Stimulated activated CD8-positive, alpha-beta memory T cell treated with anti-CD3 and anti-CD28 coated beads, Interleukin-4, amount 100 ng/mL, for 1 hour (primary cell): ENCODE measurements around the gene SORL1-AS1.
A peak's percentile ranks its signal among the peaks of the same experiment; 100 is the strongest.
"Not testable (repeated sequence)": the region's sequence is repeated elsewhere in the genome, so short reads cannot be mapped to it uniquely, and the experiment has no call there.

Experiments
- DNase-seq, 2 donors: peaks; one replicate each; pipeline ENCODE4 v3.0.0-alpha.2; 2020; ENCODE audit warnings: low read depth in 2 of 2, low spot score in 1 of 2

SORL1-AS1 gene

DNA sequence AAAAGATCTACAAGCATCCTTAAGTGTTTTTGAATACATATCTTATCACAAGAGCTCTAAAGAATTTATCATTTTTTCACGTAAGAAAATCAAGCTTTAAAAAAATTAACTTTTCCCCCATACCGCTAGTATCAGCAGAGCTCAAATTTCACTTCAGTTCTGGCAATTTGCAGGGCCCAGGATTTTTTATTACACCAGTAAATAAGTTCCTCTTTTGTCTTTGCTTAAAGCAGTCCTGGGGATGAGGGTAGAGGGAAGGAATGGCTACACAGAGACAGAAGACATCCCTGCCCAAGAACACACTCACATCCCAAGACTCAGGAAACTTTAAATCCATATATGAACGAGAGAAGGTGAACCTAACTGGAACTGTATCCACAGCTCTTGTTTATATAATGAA, 23.2 kb downstream of the SORL1-AS1 start:
- no peak for DNase-seq

DNA sequence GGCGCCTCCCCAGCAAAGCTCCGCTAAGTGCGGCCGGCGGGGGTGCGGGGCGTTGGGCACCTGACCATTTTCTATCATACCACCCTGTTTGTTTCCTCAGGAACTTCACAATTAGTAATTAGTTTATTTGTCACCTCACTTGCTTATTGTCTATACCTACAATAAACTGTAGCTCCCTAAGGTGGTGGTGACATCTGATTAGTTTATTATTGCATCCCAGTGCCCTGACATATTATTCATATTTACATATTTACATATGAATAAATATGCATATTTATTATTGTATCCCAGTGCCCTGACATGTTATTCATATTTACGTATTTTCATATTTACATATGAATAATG, 25.4 kb downstream of the SORL1-AS1 start:
- DNase-seq, result no peak

- DNase-seq, result peak in 1 of 2 donors; percentile 24
These were observed 26.0 kb downstream of the SORL1-AS1 start for GRCh38 chr11:121426476-121427399.

DNA sequence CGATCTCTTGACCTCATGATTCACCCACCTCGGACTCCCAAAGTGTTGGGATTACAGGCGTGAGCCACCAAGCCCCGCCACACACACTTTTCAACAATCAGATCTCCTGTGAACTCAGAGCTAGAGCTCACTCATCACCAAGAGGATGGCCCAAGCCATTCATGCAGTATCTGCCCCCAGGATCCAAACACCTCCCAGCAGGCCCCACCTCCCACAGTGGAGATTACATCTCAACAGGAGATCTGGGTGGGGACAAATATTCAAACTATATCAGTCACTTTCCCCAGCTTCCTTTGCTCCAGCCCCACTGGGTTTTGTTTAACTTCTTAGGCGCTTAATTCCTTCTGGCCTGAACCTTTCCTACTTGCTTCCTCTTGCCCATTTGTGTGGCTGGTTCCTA, 26.9 kb downstream of the SORL1-AS1 start:
- no peak for DNase-seq

GRCh38 chr11:121422675-121423074, 30.1 kb downstream of the SORL1-AS1 start:
- DNase-seq, result no peak

DNA sequence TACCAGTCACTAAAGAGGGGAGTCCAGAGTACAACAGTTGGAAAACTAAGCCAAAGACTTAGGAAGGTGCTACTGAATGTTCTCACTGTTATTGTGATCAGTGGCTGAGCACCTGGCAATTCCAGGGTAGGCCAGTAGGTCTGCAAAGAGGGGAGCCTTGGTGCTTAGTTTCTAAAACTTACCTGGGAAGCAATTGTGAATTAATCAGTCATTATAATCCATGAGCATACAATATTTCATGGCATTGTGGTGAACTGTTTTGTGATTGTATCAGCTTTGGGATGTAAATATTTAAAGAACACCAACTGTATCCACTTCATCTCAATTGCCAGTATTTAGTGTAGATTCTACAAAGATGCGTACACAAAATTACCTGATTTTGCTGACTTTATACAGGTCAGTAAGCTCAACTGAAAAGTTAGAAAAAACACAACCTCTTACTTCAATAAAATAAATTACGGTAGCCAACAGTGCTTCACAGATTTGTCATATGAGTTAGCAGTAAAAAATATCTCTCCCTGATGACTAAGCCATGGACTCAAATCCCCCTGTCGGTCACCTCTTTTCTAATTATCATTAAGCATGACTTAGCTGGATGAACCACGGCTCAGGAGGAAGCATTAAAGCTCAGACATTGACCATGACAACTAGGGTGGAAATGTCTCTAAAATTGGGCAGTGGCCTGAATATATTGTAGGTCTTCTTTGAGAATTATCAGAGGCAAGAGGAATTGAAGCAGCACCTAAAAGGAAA, 31.4 kb downstream of the SORL1-AS1 start:
- DNase-seq, result no peak

DNA sequence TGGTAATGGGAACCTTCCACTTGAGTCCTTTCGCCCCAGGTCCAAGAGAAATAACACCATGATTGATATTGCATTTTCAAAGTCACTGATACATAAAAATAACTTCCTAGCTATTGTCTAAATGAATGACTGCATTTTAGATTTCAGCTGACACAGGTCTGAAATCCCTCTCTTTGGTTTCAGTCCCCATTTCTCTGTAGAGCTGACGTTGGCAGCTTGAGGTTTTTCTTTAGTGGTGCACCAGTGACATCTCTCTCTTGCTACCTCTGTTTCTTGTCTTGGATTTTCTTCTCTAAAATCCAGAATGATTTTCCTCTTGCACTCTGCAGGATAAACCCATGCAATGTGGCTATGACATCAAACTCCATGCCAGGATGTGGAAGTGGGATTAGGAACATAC, 32.4 kb downstream of the SORL1-AS1 start:
- DNase-seq, result no peak

DNA sequence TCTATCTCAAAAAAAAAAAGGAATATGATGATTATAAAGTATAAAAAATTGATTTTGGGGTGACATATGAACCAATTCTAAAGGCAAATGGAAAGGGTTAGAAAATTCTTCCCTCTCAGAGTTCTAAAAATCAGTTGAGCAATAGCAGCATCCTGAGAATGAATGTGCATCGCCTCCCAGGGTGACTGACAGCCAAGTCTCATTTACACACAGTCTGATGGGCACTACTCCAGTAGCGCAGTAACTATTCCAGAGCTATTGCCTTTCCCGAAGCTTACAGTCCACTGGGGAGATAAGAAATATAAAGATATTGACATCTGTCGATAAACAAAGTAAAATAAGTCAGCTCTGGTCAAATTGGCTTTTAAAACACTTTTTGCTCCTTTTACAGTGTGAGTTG, 32.9 kb downstream of the SORL1-AS1 start:
- DNase-seq, result no peak

DNA sequence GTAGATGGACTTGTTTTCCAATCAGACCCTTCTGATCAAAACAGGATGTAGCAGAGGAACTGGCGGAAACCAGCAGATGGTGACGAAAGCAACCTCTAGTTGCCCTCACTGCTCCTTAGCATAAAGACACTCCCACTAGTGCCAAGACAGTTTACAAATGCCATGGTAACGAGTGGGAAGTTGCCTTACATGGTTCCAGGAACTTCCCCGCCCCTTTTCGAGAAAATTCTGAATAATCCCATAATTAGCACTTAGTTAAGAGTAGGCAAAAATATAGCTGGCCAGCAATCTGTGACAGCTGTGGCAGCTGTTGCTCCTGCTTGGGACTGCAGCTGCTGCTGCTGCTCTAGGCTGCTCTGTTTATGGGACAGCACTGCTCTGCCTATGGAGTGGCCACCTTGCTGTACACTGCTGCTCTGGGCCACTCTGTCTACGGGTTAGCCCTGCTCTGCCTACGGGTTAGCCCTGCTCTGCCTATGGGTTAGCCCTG, 34.1 kb downstream of the SORL1-AS1 start:
- DNase-seq, result peak in 1 of 2 donors; percentile 12

DNA sequence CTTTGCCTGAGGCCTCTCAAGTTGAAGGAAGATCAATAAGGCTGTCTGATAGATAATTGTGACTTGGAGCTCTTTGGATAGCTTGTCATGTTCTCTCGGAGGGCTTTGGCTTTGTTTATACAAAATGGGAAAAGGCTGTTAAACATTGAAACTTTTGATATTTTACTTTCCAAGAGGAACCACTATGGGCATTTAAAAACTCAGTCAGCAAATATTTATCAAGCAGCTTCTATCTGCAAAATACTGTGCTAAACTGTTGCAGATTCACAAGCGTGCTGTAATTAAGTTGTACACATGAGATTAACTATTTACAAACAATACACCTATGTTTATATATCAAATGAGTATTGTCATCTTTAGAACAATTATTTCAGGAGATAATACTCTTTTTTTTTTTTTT, 35.2 kb downstream of the SORL1-AS1 start:
- DNase-seq, result no peak

DNA sequence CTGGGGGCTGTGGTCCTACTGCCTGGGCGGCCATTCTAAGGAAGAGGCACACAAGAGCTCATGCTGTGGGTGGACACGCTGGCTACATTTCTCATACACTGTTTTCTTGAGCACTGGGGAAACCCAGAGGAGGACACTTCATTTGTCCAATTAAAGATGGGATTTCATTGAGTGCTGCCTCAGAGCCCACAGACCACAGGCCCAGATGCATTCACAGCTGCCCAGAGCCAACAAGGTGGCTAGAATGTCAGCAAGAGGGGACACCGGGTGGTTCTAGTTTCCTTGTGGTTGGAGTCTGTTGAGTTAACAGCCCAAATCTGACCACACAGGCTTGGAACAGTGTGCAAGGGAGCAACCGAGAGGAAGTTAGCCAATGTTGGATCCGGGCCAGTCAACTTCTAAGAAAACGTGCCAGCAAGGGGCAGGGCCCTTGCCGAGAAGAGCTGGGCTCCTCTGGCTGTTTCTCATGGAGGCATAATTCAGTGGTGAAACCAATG, 35.7 kb downstream of the SORL1-AS1 start:
- peak; percentile 7 to 20 for DNase-seq

- DNase-seq, result no peak
These were observed 36.9 kb downstream of the SORL1-AS1 start for GRCh38 chr11:121415856-121416255.

- DNase-seq, result no peak
These were observed 38.4 kb downstream of the SORL1-AS1 start for GRCh38 chr11:121414141-121414913.

GRCh38 chr11:121412711-121413415, 39.9 kb downstream of the SORL1-AS1 start:
- DNase-seq, result no peak

GRCh38 chr11:121412000-121412587, 40.7 kb downstream of the SORL1-AS1 start:
- DNase-seq, result no peak

DNA sequence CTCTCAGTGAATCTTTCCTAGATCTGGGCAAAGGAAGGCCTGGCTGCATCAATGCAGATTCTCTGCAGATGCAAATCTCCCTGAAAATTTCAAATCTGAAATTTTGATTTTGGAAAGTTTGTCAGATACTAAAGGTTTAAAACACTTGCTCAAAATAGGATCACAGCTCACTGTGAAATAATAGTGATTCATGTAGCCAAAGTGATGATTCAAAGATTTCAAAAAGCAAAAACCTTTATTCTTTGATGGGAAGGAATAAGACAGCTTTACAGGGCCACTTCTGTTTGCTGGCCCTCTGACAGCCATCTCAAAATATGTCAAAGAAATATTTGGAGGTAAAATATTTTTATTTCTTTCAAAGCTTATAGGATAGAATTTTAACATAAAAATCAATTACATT, 41.4 kb downstream of the SORL1-AS1 start:
- not testable (repeated sequence) for DNase-seq

DNA sequence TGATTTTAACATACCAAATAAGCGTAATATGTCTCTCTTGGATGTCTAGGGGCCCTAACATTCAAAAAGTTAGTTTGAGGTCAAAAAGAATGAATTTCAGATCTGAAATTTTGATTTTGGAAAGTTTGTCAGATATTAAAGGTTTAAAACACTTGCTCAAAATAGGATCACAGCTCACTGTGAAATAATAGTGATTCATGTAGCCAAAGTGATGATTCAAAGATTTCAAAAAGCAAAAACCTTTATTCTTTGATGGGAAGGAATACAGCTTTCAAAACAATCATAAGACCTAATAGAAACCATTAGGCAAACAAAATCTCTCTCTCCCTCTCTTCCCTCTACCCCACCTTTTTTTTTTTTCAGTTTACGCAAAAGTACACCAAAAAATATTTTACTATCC, 42.7 kb downstream of the SORL1-AS1 start:
- DNase-seq, result not testable (repeated sequence)

- no peak for DNase-seq
These were observed 43.9 kb downstream of the SORL1-AS1 start for GRCh38 chr11:121408830-121409229.

- DNase-seq, result no peak
These were observed 46.5 kb downstream of the SORL1-AS1 start for GRCh38 chr11:121406291-121406690.

GRCh38 chr11:121405646-121406045, 47.1 kb downstream of the SORL1-AS1 start:
- DNase-seq, result no peak
